Measurements from ENCODE around the gene ALPL.
A peak's percentile ranks its signal among the peaks of the same experiment; 100 is the strongest.
"Not testable (repeated sequence)": the region's sequence is repeated elsewhere in the genome, so short reads cannot be mapped to it uniquely, and the experiment has no call there.

ALPL gene

DNA sequence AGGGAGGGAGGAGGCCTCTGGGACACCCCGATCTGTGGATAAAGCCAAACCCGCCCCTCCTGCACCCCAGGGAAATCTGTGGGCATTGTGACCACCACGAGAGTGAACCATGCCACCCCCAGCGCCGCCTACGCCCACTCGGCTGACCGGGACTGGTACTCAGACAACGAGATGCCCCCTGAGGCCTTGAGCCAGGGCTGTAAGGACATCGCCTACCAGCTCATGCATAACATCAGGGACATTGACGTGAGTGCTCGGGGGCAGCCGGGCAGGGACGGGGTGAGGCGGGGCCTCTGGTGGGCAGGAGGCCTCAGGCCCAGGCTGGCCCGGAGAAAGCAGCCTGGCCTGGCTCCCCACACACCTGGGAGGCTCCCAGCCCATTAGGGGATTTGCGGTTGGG lies 54.7 kb downstream of the ALPL start:
- DNase-seq: no peak

DNA sequence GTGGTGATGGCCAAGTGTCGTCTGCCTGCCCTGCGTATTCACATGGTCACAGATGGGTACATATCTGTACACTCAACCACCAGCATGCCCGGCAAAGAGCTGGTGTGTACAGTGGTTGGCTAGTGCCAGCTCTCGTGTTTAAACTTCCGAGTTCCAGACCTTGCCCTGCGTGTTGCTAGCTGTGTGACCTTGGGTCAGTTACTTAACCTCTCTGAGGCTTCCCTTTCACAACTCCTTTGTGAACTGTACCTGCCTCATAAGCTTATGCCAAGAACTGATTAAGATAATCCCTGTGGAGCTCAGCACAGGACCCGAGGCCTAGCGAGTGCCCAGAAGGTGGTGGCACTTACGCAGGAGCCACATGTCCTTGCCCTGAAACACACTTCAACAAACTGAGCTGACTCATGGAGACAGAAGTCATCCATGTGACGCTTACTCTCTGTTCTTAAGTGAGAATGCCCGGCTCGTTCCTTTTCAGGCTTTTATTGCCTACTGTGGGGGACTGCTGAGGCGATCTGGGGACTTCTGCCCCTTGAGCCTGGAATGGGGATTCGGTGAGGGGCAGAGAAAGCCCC lies 55.4 kb downstream of the ALPL start:
- DNase-seq: peak; percentile 40

DNA sequence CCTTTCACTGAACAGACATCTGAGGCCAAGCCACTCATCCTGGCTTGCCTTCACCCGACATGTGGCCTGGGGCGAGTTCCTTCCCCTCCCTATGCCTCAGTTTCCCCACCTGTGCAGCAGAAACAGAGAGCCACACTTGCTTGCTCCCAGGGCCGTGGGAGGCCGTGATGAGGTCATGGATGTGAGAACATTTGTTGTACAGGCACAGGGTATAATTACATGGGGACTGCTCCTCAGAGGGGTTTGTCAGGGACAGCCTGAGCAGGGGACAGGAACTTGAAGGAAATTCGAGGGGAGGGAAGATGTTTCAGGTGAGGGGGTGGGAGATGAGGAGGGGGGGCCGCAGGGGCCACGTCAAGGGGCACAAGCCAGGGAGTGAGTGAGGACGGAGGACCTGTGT lies 56.1 kb downstream of the ALPL start:
- DNase-seq: no peak

DNA sequence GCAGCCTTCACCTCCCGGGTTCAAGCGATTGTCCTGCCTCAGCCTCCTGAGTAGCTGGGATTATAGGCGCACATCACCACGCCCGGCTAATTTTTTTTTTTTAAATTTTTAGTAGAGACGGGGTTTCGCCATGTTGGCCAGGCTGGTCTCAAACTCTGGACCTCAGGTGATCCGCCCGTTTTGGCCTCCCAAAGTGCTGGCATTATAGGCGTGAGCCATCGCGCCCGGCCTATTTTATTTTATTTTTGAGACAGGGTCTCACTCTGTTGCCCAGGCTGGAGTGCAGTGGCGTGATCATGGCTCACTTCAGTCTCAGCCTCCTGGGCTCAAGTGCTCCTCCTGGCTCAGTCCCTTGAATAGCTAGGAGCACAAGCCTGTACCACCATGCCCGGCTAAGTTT lies 57.1 kb downstream of the ALPL start:
- DNase-seq: not testable (repeated sequence)

DNA sequence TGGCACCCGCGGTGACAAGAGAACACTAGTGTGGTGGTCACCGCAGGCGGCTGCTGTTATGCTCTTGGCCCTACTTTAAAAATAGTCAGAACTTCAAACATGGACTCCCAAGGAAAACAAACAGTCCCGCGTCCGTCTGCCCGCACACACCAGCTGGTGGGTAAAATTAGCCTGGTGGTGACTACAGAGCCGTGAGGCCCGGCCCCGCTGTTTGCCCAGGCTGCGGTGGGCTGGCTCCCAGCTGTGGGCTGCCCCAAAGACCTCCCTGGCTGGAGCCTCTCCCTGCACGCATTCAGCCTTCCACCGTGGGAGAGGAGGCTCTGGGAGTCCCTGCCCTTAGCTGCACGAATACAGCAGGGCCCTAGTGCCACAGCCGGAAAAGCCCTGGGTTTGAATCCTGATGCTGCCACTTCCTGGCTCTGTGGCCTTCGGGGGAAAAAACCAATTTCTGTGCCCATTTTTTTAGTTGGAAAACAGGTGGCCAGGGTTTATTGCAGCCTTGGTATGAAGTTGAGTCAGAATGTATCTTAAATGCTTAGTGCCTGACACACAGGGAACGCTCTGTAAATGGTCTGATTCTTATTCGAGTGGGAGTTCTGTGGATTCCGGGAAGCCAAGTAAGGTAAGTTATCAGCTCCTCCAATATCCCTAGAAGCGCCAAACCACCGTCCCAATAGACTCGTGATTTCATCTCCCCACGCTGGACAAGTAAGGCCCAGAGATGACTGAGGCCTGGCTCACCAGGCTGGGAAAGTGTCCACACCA lies 58.2 kb downstream of the ALPL start:
- DNase-seq: no peak

- DNase-seq: no peak
Observed at GRCh38 chr1:21568006-21568746, 59.0 kb downstream of the ALPL start.

DNA sequence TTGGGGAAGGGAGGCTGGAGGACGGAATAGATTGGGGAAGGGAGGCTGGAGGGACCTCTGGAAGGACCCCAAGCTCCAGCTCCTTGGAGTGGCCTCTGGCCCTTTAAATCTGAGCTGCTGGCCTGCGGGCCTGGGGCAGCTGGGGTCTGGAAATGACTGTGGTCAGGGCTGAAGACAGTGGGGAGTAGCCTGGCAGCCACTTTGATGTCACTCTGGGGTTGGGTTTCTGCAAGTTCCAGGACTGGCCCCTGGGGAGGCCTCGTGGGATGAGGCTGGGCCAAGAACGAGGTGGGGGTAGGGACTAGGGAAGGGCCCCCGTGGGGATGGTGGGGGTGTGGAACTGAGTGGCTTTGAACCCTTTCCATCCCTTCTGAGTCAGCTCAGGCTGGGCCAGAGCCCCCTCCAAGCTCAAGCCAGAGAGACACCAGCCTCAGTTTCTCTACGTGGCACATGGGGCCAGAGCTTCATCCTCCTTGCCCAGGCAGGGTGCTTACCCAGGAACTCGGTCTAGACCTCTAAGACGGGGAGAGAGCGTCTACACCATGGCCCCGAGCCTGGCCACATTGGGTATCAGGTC lies 59.7 kb downstream of the ALPL start:
- DNase-seq: no peak

- DNase-seq: no peak
Observed at GRCh38 chr1:21569820-21570527, 60.8 kb downstream of the ALPL start.

- no peak for DNase-seq
Observed at GRCh38 chr1:21570528-21570875, 61.3 kb downstream of the ALPL start.

GRCh38 chr1:21570885-21571284 lies 61.7 kb downstream of the ALPL start:
- no peak for DNase-seq

- no peak for DNase-seq
Observed at GRCh38 chr1:21572221-21572620, 63.0 kb downstream of the ALPL start.

GRCh38 chr1:21572735-21573277 lies 63.6 kb downstream of the ALPL start:
- DNase-seq: no peak

DNA sequence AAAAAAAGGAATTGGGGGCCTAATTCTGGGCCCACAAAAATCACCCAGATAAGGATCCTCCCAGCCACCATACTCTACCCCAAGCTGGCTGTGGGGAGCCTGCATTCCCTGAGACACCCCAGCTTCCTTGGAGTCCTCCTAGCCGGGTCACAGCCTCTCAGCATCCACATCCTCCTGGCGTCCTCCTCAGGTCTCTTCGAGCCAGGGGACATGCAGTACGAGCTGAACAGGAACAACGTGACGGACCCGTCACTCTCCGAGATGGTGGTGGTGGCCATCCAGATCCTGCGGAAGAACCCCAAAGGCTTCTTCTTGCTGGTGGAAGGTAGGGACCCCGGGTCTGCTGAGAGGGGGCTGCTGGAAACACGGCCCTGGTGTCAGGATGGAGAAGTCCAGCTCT lies 64.3 kb downstream of the ALPL start:
- no peak for DNase-seq

GRCh38 chr1:21573971-21574465 lies 64.8 kb downstream of the ALPL start:
- DNase-seq: peak; percentile 11

DNA sequence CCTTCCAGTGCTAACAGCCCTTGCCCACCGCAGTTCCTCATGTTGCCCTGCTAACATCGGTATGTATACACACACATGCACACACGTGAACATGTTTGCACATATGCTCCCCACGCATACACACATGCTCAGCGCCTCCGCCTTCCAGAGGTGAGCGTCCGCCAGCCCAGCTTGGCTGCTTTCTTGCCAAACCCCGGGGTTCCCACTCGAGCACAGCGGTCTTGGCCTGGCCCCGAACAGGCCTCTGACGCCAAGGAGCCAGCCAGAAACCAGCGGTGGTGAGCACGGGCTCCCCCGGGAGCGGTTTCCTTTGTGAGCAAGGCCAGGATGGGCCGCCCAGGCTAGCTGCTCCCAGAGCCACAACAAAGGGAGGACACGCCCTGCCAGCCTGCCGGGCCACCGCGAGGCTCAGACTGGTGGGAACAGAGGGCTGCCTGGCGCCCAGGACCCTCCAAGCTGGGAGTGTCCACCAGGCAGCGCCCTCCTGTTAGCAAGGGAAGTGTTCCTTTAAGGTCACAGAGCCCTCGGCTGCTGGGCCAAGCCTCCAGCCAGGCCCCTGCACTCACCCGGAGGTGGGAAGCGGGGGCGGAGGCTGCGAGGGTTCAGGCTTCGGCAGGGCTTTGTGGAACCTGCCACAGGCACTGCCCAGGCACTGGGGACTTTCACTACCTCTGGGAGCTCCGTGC lies 65.4 kb downstream of the ALPL start:
- no peak for DNase-seq

GRCh38 chr1:21575351-21575942 lies 66.2 kb downstream of the ALPL start:
- DNase-seq: no peak

- DNase-seq: no peak
Observed at GRCh38 chr1:21576031-21576797, 67.0 kb downstream of the ALPL start.

GRCh38 chr1:21576798-21577187 lies 67.6 kb downstream of the ALPL start:
- DNase-seq: no peak

- DNase-seq: no peak
Observed at GRCh38 chr1:21577324-21577723, 68.1 kb downstream of the ALPL start.

GRCh38 chr1:21577933-21578332 lies 68.7 kb downstream of the ALPL start:
- DNase-seq: no peak

DNA sequence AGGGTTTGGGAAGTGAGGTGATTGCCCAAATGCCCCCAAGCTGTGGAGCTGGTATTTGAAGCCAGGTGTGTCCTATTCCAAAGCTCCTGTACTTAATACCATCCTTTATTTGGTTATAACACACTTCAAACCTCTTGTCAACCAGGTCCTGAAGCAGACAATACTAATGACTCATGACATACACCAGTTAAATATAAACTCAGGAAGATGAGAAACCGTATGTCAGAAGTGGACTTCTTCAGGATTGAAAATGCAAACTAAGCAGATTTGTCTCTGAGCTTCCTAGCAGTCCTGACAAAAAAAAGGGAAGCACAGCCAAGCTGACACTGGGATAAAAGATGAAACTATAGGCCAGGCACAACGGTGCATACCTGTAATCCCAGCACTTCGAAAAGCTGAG lies 70.6 kb downstream of the ALPL start:
- peak; percentile 35 for DNase-seq

Data from suppressor macrophage treated with lipopolysaccharide for 4 hours (primary cell).